Choroid plexus epithelial cell (primary cell): ENCODE measurements around the gene CDH11.

ENCODE experiments used
- DNase-seq: peaks from one replicate; pipeline ENCODE4 v3.0.0-alpha.2; 2010; ENCODE audit warnings: low read depth
- H3K4me3 ChIP-seq: 2 replicates; pipeline ENCODE4 v1.5.1; 2011; ENCODE audit warnings: low read depth, mild to moderate bottlenecking, control low read depth, low read length, moderate library complexity
- TF ChIP-seq, protein P1 (sequence below): conservative IDR thresholded peaks from 2 replicates; pipeline ENCODE4 v1.5.1; 2011; ENCODE audit warnings: low read depth, mild to moderate bottlenecking, control low read depth, inconsistent platforms, low read length, moderate library complexity

The CDH11 gene

DNA sequence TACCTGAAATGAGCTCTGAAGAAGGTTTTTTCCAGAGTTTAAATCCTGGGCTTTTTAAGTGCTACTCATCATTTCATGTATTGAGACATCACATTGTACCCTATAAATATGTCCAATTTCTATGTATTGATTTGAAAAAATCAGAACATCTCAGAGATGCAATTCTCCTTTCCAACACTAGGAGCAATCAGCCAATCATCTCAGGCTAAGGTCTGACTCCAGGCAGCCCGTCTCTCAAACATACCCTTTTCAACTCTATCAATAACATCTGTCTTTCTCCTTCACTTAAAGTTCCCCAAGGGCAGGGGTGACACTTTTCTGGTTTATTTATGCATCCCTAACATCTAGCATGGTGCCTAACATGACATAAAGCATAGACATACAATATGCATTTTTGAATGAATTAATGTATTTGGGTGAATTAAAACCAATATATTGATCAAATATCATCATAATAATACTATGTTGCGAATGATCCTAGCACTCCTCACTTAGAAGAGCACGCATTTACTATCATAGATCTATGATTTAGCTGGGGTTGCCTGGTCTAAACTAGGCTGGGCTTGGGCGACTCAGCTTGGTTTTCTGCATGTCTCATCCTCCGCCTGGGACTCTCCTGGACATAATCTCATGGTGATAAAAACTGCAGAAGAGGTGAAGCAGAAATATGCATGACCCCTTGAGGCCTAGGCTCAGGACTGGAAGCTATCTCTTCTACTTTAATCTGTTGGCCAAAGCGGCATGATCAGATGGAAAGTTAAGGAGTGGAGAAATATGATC, 5.2 kb upstream of the CDH11 start:
- TF ChIP-seq, protein P1, sequence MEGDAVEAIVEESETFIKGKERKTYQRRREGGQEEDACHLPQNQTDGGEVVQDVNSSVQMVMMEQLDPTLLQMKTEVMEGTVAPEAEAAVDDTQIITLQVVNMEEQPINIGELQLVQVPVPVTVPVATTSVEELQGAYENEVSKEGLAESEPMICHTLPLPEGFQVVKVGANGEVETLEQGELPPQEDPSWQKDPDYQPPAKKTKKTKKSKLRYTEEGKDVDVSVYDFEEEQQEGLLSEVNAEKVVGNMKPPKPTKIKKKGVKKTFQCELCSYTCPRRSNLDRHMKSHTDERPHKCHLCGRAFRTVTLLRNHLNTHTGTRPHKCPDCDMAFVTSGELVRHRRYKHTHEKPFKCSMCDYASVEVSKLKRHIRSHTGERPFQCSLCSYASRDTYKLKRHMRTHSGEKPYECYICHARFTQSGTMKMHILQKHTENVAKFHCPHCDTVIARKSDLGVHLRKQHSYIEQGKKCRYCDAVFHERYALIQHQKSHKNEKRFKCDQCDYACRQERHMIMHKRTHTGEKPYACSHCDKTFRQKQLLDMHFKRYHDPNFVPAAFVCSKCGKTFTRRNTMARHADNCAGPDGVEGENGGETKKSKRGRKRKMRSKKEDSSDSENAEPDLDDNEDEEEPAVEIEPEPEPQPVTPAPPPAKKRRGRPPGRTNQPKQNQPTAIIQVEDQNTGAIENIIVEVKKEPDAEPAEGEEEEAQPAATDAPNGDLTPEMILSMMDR = peak; percentile 49
- H3K4me3 ChIP-seq = no peak overlapping the region
- no peak for DNase-seq

DNA sequence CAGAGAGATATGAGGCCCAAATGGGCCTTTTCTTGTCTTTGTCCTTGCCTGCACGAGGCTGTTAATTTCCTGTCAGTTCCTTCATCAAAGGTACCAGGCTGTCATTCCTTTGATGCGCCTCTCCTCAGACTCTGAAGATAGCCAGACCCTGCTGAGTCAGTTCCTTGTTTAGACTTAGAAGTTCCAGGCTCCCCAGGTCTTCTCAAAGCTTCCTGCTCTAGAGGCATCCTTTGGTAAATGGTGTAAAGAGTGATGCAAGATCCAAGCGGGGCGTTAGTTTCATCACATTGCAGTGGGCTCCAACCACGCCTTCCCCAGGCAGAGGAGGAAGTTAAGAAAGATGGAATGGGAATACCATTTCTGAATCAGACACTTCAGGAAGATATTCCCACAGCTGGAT, 4.0 kb upstream of the CDH11 start:
- TF ChIP-seq, protein P1 = no peak
- peak; percentile 85 for DNase-seq
- H3K4me3 ChIP-seq = peak overlapping the region; percentile 75

DNA sequence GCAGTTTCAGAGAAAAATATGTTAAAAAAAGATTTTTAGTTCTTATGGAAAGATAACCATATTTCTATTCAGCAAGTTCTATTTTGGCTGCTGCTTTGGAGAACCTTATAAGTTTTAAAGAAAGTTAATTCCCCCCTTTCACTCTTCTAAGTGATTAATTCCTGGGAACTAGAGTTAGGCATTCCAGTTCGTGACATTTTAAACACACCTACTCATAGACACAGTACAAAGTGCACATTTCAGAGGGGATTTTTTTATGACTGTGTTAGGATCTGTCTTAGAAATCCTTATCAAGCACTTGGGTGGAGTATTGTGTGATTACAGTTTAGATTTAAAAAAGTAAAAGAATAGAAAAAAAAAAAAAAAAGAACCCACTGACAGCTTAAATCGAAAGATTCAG, 3.5 kb upstream of the CDH11 start:
- no peak for DNase-seq
- TF ChIP-seq, protein P1 = no peak
- peak overlapping the region; percentile 75 for H3K4me3 ChIP-seq

DNA sequence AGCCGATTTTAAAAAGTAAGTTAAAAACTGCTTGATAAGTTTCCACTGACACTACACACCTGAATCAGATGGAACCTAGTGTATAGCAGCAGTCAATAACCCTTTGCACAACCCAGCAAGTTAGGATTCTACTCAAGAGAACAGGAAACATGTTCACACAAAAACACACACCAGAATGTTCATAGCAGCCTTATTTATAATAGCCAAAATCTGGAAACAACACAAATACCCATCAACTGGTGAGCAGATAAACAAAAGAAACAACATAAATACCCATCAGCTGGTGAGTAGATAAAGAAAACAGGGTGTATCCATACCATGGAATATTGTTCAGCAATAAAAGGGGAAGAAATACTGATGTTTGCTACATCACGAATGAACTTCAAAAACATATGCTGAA, 2.7 kb upstream of the CDH11 start:
- TF ChIP-seq, protein P1 = no peak
- DNase-seq = no peak
- H3K4me3 ChIP-seq = peak overlapping the region; percentile 75

DNA sequence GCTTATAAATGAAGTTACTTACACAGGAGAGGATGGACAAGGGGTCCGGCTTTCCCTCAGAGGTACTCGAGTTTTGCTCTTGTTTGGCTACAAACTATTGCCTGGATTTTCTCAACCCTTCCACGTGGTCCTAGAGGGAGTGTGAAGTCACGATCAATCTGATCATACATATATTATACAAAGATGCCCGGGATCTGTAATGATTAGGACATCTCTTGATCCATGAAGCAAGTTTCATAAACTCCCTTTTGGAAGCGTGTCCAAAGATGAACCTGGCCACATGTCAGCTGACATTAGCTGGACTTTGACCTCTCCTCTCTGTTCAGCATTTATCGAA, 2.3 kb upstream of the CDH11 start:
- DNase-seq = peak; percentile 55
- TF ChIP-seq, protein P1 = no peak
- H3K4me3 ChIP-seq = peak overlapping the region; percentile 75

DNA sequence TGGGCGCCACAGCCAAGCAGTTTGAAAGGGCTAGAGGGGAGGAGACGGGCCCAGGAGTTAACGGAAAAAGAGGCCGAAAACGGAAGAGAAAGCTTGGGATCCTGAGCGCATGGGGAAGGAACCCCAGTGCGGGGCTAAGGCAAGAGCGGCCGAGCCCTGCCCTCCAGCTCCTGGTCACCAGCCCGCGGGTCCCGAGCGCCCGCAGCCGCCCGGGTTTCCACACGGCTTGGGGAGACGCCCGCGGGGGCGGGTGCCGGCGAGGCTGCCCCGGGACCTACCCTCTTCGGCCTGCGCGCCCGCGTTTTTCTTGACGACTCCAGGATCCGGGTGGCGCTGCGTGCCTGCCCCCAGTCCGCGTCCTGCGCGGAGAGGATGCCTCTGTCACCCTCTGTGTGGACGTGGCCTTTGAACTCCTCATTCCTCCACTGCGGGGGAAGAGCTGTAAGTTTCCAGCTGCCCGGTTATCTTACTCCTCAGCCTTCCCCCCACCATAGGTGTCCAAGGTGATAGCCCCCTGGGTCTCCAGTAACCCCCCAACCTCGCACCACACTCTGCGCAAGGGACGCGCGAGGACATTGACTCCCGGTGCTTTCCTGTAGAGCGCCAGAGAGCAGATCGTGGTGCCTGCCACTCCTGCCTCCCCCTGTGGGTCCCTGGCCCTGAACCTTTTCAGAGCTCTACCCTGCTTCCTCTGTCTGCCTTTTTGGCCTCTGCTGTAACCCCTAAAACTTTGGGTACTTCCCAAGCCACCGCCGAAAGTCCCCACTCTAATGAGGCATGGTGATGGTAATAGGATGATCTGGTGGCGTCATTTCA, 1.7 kb upstream of the CDH11 start:
- TF ChIP-seq, protein P1 = peak; percentile 16
- DNase-seq = no peak
- H3K4me3 ChIP-seq = peak overlapping the region; percentile 75
